GM21619 (cell line): Measurements from ENCODE around the gene KIF17.

Experiments used
- ATAC-seq: cut with Tn5 transposase; IDR thresholded peaks from one replicate; pipeline ENCODE4 v1.9.1; 2021; ENCODE audit not compliant: unreplicated experiment

Gene KIF17

DNA sequence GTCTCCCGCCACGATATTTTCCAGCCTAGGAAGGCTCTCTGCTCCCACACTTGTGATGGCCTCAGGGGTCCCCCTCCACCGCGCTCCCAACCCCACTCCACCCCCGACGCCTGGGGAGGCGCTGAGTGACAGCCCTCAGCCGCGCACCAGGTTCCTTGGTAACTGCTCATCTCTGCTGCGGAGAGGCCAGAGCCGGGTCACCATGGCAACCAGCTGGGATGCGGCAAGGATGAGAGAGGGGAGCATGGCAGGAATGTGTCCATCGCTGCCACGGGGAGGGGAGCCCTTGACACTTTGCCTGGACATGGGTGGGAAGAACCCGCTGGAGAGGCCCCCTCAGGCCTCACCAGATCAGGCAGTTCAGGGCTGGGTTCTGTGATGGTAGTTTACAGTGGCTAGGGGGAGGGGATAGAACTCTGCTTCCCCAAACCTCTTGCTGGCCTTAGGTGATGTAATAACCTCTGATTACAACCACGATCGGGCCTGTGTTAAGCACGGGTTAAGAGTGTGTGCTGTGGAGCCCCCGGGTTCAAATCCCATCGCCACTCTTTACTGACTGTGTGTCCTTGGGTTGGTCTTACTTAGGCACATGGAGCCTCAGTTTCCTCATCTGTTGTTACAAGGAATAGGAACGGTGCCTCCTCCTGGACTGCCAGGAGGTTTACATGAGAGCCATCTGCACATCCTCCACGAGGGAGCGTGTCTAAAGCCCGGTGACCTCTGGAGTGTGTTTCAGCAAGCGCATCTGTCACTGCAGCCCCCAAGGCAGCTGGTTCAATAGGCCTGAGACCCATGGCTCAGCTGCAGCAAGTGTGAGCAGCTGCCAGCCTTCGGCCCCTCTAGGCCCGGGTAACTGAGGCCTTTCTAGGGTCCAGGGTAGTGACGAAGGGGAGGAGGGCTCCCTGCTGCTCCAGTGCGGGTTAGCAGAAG is 6.3 kb downstream of the KIF17 start:
- ATAC-seq: no peak

DNA sequence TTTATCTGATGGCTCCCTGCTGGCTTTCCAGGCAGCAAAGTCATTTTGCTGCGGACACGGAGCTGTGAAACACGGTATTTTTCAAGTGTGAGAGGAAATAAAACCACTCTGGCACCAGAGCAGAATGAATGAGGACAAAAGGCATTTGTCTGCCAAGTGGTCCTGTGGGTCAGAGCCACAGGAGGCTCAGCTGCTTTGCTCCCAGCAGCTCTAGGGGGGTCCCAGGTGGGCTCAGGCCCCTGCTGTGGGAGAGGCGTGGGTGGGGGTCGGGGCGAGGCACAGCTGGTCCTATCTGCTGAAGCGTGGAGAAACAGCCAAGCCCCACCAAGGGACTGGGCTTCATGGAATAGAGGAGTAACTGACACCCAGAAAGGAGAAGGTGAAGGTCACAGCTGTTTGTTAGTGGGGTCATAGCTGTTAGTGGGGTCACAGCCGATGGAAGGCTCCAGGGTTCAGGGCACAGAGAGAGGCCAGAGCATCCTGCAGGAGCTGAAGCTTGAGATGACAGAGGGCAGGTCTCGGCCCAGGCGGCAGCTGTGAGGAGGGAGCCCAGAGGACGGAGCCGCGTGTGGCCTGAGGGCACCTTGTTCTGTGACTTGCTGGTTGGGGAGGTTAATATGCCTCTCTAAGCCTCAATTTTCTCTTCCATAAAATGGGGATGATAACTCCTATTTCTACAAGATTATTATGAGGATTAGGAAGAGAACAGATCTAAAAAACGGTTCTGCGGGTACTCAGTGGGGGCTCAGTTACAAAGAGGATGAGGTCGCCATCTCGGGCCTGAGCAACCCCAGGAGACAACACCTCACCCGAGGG is 7.1 kb downstream of the KIF17 start:
- ATAC-seq: no peak

DNA sequence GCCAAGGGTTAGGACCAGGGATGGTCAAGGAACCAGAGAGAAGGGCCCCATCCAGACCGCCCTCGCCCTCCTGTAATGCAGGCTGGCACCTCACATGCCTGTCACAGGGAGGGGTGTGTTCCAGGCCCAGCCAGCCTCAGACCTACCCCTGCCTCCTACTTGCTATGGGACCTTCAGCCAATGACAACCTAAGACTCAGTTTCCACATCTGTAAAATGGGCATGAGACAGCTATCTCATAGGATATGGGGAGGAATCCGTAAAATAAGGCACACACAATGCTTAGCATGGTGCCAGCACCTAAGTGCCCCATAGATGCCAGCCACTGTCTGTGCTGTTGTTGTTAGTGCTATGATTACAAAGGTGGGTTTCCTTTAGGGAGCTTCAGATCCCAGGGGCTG is 7.9 kb downstream of the KIF17 start:
- ATAC-seq: no peak

DNA sequence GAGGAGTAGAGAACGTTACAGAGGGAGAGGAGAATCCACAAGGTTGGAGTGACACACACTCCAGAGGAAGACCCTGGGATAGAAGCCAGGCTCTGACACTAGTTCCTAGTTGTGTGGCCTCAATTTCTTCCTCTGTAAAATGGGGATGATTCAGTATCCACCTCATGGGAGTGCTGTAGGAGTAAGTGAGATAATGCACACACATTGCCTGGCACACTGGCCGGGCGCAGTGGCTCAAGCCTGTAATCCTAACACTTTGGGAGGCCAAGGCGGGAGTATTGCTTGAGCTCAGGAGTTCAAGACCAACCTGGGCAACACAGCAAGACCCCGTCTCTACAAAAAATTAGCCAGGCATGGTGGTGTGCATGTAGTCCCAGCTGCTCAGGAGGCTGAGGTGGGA is 8.9 kb downstream of the KIF17 start:
- no peak for ATAC-seq

DNA sequence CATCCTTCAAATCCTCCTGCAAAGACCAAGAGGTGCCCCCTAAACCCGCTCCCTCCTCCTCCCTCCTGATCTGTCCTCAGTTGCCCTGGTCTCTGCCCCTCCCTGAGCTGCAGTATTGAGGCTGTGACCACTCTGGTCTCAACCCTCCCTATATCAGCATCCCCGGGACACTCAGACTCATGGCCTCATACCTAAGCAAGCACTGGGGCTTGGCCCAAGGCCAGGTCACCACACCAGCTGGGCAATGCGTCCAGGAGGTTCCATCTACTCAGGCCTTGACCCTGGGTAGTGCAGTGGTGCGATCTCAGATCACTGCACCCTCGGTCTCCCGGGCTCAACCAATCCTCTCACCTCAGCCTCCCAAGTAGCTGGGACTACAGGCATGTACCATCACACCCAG is 9.8 kb downstream of the KIF17 start:
- no peak for ATAC-seq

DNA sequence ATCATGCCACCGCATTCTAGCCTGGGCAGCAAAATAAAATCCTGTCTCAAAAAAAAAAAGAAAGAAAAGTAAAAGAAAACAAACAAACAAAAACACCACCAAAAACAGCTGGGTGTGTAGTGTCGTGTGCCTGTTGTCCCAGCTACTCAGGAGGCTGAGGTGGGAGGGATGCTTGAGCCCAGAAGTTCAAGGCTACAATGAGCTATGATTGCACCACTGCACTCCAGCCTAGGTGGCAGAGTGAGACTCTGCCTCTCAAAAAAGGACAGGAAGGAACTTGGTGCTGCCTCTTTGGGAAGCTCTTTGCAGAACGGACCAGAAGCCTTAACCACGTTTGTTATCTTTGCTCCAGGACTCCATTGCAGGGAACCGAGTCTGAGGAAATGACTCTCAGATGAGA is 11.0 kb downstream of the KIF17 start:
- ATAC-seq: no peak

DNA sequence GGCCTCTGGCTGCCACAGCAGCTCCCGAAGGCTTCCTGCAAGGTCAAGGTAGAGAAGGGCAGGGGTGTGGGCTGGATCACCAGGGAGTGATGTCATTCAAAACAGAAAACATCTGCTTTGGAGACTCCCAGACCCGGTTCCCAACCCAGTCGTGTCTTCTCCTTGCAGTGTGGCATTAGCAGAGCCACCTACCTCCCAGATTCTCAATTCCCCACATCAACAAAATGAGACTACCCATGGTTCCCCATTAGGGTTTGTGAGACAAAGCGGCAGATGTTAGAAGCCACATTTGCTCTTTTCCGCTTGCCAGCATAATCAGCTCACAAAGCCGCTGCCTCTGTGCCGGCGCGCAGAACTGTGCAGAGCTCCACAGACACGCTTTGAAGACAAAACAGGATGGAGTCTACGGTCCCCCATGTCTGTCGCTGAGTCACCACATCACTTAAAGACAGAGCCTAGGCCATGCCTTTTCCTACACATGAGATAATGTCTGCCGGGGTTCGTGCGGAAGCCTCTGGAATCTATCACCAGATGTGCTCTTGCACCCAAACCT is 12.5 kb downstream of the KIF17 start:
- ATAC-seq: no peak

DNA sequence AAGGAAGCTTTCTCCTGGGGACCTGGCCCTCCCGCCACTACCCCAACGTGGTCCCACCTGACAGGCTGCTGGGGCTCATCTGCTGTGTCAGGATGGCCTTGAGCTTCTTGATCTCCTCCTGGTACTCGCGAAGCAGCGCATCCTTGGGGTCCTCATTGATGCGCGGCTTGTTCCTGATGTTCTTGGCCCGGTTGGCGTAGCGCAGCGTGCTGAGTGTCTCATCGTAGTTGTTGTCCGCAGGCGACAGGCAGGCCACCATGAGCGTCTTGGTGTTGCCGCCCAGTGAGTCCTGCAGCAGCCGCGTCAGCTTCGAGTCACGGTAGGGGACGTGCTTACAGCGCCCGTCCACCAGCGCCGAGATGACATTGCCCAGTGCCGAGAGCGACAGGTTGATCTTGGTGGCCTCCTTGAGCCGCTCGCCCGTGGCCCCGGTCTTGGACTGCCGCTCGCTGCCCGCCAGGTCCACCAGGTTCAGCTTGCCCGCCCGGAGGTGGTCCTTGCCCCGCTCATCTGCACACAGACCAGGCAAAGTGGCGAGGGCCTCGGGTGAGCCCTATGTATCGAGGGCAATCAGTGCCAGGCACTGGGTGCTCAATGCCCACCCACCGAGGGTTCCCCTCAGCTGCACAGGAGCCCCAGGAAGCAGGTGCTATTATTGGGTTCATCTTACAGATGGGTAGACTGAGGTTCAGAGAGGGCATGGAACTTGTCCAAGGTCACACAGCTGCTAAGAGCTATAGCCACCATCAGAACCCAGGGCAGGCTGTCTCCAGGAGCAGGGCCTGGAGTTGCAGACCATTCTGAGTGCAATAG is 13.2 kb downstream of the KIF17 start:
- ATAC-seq: no peak

DNA sequence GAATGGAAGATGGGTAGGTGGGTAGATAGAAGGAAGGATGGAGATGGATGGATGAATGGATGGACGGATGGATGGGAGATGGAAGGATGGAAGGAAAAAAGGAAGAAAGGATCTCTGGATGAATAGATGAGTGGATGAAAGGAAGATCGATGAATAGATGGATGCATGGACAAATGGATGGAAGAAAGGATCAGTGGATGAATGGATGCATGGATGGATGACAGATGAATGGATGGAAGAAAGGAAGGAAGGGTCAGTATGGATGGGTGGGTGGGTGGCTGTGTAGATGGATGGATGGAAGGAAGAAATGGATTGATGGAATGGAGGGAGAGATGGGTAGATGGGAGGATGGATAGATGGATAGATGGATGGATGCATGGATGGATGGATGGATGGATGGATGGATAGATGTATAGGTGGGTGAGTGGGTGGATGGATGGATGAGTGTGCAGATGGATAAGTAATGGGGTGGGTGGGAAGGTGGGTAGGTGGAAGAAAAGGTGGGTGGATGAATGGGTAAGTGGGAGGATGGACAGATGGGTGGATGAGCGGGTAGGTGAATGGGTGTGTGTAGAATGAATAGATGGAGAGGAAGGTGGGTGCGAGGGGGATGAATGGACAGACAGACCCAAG is 14.6 kb downstream of the KIF17 start:
- no peak for ATAC-seq

DNA sequence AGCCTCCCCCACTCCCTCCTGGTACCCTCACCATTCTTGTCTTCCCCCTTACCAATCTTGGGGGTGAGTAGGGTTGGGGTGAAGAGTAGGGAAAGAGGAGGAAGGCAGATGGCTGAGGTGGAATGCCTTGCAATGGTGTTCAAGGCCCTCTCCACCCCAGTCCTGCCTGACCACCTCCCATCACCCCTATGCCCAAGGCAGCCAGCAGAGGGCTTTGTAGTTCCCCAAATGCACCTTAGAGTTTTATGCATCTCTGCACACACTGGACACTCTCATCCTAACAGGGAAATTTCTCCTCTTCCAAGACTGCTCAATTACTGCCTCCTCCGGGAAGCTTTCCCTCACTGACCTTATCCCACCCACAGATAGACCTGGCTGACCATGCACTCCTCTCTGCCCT is 15.4 kb downstream of the KIF17 start:
- no peak for ATAC-seq

DNA sequence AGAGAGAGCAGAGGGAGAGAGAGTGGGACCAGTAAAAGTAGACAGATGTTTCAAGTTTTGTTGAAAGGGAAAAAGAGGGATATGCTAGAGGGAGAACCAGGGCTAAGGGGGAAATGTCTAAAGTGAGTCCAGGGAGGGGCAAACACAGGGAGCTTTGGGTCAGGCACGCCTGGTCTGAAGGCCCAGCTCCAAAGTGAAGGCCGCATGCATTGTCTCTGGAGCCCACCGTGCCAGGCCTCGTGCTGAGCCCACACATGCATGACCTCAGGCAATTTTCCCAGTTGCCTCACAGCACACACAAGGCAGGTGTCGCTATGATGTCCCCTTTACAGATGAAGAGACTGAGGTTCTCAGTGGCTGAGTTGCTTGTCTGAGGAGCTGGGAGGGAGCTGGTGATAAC is 16.0 kb downstream of the KIF17 start:
- no peak for ATAC-seq

DNA sequence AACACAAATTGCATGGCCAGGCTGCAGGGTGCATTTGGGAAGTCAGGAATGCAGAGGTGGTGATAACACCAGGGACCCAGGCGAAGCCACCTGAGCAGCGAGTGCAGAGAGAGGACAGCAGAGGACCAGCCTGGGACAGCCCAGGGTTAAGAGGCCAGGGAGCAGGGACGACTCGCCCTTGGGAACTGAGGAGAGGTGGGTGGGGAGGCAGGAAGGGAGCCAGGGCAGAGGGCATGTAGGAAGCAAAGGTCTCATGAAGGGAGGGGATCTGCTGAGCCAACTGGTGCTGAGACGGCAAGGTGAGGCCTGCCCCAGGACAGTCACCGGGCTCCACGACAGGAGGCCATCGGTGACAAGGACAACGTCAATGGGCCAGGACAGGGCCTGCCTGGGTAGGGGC is 16.4 kb downstream of the KIF17 start:
- ATAC-seq: no peak

DNA sequence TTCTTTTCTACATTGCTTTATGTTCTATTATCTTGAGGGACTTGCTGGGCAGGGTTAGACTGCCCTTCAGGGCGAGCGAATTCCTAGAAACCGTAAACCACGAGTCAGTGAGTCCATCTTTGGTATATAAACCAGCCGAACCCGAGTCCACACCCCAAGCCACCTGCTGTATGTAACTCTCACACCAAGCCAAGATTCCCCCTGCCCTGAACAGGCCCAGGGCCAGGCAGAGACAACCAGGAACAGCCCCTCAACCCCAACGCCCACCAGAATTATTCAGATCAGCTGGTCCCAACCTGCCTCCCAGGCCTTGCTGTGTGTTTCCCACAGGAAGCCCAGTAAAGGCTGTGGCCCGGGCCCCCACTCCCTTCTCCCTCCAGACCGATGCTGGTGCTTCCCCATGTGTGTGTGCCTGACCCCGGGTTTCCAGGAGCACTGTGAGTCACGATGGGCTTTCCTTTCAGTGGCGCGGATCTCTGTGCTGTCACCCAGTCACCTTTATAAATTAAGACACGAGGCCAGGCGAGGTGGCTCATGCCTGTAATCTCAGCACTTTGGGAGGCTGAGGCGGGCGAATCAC is 17.1 kb downstream of the KIF17 start:
- ATAC-seq: no peak

DNA sequence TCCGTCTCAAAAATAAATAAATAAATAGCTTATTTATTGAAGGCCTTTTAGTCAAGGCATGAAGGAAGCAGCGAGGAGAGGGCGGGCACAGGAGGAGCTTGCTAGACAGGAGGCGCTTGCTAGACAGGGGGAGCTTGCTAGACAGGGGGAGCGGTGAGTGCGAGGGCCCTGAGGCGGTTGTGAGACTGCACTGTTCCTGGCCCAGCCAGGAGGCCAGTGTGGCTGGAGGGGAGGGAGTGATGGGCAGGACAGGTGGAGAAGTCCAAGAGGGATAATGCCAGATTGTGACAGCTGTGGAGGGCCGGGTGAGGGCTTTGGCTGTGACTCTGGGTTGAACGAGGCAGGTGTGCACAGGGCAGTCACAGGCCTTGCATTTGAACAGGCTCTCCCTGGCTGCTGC is 18.2 kb downstream of the KIF17 start:
- no peak for ATAC-seq

DNA sequence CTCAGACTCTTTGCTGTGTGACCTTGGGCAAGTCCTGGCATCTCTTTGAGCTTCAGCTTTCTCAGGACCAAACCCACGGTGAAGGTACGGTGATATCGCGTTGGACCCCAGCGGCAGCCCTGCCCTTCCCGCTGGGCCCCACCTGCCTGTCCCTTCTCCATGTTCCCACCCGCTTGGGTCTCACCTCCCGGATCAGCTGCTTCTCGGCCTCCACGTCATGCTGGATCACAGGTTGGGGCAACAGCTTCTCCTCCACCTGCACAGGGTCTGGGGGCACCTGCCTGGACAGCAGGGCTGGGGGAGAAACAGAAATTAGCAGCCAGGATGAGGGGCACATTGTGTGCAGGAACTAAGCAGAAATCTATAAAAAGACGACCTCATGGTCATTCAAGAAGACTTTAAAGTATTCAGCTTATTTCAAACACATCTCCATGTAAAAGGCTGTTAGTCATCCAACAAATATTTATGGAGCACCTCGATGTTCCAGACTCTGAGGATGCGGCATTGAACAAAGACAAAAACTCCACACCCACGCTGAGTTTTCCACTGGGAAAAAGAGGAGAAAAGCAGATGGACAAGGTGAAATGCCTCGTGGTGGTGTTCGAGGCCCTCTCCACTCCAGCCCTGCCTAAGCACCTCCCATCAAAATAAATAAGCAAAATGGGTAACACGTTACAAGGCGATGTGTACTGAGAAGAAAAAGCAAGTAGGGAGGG is 19.5 kb downstream of the KIF17 start:
- ATAC-seq: no peak

DNA sequence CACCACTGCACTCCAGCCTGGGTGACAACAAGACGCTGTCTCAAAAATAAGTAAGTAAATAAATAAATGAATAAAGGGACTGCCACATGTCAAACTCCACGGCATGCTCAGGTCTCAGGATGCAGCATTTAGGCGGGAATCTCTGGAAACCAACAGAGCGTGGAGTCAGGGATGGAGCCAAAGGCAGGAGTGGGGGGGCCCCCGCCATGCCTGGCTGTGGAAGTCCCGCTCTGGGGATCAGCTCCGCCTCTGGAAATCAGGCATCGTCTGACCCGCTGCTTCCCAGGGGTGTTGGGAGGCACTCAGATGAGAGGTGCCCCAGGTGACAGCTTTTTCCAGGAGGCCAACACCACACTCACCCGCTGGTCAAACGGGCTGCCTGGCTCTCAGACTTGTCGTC is 20.2 kb downstream of the KIF17 start:
- ATAC-seq: no peak

DNA sequence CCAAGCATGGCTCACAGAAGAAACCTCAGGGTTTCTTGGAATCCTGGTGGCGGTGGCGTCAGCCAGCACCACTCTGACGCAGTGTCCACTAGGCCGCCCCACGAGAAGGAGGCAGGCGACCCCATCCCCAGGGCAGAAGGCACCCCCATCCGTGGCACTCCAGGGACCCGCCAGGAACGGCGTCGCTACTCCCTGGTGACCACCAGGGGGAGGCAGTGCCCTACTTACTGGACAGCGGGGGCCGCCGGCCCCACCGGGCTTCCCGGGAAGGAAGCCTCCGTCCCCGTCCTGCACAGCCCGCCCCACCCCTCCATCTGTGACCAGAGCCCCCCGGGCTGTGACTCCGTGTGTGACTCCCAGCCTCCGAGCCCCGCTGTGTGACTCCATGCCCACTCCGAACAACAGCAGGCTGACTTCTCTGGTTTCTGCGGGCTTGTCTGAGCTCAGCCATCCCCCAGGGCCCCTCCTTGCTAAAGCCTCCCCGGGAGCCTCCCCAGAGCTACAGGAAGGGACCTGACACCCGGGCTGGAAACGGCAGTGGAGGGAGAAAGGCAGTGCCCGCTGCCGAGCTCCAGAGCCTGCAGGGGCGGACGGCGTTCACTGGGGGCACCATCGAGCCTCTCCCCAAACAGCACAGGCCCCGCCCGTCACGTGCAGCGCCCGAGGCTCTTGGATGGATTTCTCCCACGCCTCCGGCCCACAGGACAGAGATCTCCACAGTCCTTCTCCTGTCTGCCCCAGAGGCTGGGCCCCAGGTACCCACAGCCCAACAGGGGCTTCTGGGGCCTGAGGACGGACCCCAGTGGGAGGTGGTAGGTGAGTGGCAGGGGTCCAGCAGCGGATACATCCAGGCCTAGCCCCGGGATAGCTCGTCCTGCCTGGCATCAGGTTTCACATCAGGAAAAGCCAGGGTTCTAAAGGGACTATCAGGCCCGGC is 21.1 kb downstream of the KIF17 start:
- peak; percentile 79 for ATAC-seq

DNA sequence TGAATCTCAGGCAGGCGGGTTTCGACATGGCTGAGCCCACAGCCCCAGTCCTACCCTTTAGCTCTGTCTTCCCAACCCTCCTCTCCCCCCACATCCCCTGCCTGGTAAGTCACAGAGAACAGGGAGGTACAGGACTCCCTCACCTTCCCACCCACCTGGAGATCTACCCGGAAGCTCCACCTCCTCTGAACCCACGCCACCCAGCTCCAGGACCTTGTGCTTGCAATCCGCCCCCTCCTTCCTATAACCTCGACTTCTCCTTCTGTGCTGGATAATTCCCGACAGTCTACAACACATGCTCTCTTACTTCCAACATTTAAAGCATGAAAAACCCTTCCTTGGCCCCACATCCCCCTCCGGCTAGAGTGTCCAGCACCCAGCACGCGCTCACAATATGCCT is 22.3 kb downstream of the KIF17 start:
- ATAC-seq: no peak

DNA sequence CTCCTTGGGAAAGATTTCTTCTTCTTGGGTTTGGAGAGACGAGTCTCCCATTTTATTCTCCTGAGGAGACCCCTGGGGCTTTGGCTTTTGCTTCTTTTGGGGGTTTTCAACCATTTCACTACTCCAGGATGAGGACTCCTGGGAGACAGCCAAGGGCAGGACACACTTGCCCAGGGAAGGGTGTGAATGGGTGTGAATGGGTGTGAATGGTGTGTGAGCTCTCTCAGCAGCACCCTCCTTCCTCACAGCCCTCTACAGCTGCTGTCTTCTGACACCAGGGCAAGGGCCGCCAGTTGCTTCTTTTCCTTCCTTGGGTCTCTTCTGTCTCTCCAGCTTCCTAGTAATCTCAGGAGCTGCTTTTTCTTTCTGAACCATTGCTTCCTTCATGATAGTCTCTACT is 24.2 kb downstream of the KIF17 start:
- ATAC-seq: no peak
